Right kidney (tissue), 1 donor: ENCODE measurements around the gene CLCN7.
A peak's percentile ranks its signal among the peaks of the same experiment; 100 is the strongest.

Experiments used
- DNase-seq: peaks from one replicate; pipeline ENCODE4 v3.0.0-alpha.2; 2016

Gene CLCN7

GRCh38 chr16:1430759-1431496 is 43.9 kb downstream of the CLCN7 start, which contains the start of gene PERCC1:
TSS of gene PERCC1 (plus strand) at chr16:1431078. CDS start at chr16:1432594, 1,516 bp downstream.
- peak; percentile 32 for DNase-seq

DNA sequence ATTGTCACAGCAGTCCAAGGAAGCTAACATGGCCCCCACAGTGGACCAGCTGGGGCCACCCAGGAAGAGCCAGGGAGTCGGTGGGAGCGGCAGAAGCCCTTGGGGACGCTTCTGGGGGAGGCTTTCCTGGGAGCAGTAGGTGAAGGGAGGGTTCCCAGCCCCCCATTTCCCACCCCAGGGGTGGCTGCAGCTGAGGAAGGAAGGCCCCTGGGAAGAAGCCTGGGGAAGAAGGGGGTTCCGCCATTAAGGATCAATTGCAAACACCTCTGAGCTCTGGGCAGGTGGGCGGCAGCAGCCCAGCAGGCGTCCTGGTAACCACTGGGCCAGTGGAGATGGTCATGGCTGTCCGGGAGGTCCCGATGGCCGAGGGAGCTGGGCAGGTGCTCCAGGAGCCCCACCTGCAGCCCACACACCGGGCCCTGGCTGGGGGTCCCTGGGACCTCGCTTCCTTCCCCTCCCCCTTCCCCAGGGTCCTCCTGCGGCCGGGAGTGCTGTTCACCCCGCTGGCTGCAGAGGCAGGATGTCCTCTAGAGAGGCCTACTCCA is 44.5 kb downstream of the CLCN7 start:
- no peak for DNase-seq

DNA sequence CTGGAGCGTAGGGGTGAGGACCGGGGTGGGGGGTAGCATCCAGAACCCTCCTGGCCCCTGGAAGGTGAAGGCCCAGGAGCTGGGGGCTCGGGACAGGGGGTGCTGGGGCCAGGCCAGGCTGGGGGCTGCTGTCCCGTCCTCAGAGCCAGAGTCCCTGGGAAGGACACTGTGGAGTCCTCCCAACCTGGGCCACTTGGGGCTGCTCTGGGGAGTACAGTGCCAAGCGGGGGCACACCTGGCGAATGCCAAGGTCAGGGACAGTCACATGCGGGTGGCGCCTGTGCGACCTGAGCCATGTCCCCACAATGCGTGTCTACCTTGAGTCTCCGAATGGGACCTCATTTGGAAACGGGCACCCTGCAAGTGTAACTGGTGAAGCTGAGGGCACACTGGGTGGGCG is 45.2 kb downstream of the CLCN7 start:
- DNase-seq, result no peak

GRCh38 chr16:1429012-1429411 is 45.8 kb downstream of the CLCN7 start:
- DNase-seq, result no peak

DNA sequence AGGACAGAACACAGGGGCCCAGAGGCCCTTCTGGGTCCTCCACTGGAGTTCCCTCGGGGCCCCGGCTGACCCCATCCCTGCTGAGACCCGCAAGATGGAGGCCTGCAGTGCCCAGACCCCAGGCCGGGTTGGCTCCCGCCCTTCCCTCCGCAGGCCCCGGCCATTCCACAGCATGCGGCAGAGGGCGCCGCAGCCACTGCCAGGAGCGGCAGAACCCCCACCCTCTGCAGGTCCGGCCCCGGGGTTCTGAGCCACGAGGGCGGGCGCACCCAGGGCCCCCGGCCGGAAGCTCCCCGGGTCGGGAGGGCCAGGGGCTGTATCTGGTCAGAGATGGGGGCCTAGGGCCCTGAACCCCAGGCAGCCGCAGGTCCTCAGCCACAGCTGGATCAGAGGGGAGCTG is 46.3 kb downstream of the CLCN7 start:
- DNase-seq, result peak; percentile 26

DNA sequence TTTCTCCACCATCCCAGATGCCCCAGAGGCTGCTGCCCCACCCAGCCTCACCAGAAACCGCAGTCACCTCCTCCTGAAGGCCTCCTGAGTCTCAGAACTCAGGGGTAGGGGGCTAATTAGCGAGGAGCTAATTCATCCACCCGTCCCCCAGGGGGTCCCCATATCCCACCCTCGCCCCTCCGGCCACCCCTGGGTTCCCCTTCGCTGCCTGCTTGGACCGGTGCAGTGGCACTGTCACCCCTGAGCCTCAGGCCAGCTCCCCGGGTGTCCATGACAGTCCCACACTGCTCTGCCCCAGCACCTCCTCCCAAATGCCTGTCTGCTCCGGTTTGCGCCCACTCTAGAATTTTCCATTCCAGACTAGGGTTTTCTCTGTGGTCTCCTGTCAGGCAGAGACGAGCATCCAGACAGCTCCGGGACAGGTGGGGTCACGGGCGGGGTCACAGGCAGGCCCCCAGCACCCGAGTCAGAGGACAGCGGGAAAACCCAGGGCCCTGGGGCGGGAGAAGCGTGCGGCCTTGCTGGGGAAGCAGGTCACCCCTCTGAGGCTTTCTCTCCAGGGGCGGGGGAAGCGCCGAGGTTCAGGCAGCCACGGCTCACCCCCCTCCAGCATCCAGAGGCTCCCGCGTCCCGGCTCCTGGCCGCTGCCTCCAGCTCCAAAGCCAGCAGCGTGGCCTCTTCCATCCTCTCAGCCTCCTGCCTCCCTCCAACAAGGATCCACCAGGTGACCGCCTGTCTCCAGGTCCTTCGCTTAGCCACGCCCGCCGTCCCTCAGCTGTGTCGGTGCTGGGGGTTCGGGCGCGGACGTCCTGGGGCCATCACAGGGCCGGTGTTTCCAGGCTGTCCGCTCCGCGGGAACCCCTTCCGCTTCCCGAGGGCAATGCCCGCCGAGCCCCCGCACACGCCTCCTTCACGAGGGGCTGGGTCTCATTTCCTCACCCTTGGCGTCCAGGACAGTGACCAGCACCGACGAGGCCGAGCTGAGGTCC is 47.1 kb downstream of the CLCN7 start:
- peak; percentile 25 for DNase-seq

DNA sequence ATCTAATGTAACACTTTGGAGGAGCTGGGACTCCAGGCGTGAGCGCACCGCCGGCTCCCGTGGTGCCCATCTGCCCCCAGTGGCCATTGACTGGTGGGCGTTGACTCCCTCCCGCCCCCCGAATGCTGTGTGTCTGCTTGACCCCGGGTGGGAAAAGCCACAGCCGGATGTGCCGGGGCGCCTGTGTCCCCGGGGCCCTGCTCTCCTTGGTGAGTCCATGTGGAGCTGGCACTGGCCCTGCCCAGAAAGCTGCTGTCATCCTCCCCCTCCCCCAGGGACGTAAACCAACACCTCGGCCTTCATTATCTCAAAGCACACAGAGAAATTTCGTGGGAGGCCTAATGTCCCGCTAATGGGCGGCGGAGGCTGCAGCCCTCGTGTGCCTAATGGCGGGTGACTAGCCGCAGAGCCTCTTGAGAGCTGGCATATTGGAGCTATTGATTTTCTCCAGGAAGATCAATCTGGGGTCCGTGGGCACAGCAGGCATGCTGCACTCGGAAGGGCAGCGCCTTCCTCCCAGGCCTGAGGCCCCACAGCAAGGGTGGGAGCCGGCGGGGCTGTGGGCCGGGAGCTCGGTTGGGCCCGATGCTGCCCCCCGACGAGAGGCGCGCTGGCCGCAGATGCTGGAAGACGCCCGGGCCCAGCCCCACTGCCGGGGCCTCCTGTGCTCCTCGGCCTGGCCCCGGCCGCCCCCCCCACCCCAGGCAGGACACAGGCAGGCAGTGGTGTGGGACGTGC is 47.9 kb downstream of the CLCN7 start:
- DNase-seq, result peak; percentile 67

GRCh38 chr16:1425616-1426370 is 49.0 kb downstream of the CLCN7 start:
- DNase-seq, result no peak

DNA sequence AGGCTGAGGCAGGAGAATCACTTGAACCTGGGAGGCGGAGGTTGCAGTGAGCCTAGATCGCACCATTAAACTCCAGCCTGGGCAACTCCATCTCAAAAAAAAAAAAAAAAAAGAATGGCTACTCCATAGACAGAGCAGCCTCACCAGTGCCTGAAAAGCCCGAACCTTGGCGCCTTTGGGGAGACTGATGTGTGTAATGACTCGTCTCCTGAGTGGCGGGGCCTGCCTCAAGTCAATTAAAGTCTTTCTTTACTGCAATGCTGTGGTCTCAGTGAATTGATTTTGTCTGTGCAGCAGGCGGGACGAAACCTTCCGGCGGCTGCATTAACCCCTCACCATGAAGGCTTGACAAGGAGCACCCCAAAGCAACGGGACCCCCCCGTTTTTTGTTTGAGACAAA is 50.8 kb downstream of the CLCN7 start:
- DNase-seq, result no peak

DNA sequence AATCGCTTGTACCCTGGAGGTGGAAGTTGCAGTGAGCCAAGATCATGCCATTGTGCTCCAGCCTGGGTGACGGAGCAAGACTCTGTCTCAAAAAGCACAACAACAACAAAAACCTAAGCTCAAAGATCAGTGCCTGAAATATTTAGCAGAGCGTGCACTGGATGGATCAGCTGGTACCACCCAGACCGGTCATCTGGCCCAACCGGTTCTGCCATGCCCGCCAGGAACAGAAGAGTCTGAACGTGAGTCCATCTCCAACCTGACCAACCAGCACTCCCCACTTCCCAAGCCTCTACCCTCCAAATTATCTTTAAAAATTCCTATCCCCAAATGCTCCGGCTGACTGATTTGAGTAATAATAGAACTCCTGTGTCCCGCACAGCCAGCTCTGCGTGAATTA is 52.8 kb downstream of the CLCN7 start:
- DNase-seq, result no peak

DNA sequence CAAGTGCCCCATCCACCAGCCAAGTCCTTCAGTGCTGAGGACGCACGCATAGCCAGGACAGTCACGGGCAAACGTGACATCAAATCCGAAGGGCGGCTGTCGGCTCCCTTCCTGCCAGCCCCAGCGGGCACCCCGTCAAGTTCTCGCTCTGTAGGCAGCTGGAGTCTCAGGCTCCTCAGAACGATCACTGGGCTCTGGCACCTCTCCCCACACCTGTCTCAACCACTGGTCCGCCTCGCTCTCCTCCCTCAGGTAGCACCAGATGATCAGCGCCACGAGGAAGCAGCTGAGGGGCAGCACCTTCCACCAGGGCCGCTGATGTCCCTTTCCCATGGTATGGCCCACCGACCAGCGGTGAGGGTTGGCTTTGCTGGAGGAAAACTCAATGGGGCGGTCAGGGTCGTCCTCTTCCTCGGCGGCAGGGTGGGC is 54.7 kb downstream of the CLCN7 start:
- no peak for DNase-seq

DNA sequence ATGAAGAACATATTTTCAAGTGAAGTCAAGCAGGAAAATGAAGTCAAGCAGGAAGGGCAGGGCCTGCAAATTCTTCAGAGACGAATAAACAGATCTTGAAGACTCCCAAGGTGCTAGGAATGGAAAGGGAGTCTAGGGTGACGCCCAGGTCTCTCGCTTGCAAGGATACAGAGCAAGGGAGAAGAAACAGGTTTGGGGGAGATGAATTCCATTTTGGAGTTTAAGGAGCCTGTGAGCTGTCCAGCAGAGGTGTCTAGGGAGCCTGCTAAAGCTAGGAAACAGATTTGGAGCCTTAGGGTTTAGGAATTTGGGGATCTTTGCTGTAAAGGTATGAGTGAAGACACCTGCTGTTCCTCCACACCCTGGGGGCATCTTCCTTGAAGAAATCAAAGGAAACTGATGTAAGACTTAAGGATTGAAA is 58.3 kb downstream of the CLCN7 start:
- DNase-seq, result no peak

- DNase-seq, result peak; percentile 44
Measured at GRCh38 chr16:1414532-1415260, 60.1 kb downstream of the CLCN7 start, which contains the start of gene UNKL. TSS of gene UNKL (minus strand) at chr16:1414704. CDS start at chr16:1414691, 13 bp downstream.

DNA sequence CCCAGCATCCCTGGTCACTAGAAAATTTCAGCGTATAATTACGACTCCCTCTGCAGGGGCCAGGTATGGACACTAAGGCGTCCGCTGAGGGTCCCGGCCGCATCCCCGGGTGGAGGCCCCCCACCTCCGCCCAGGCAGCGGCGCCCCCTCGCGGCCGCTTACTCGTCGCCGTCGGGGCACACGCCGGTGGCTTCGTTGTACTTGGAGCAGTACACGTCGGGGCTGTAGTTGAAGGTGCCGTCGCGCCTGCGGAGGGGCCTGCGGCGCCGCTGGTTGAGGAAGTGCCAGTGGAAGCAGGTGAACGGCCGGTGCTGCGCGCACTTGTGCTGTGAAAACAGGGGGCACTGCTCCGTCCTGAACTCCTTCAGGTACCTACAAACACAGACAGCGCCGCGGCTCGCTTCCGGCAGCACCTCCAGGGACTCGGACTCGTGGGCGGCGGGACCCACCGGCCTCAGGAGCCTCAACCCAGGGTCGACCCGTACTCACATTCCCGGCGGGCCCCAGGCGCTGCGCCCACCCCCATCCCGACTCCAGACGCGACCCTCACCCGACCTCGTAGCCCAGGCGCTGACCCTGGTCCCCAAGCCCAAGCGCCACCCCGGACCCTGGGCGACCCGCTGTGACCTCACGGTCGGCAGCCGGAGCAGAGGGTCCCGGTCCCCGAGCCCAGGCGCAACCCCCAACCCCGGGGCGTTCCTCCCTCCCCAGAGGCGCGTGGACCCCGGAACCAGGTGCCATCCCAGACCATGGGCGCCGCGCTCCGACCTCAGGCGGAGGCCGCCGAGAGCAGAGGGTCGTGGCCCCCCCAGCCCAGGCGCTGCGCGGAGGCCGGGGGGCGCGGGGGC is 60.9 kb downstream of the CLCN7 start:
- DNase-seq, result peak; percentile 67

DNA sequence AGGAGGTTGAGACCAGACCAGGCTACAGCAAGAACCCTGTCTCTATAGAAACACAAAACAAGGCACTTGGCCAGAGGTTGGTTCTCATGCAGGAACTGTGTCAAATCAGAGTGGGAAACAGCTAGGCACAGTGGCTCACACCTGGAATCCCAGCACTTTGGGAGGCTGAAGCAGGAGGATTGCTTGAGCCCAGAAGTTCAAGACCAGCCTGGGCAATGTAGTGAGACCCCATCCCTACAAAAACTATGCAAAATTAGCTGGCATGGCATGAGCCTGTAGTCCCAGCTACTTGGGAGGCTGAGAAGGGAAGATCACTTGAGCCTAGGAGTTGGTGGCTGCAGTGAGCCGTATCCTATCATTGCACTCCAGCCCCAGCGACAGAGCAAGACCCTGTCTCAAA is 62.0 kb downstream of the CLCN7 start:
- no peak for DNase-seq

- DNase-seq, result peak; percentile 94
Measured at GRCh38 chr16:1408171-1408837, 66.5 kb downstream of the CLCN7 start.

DNA sequence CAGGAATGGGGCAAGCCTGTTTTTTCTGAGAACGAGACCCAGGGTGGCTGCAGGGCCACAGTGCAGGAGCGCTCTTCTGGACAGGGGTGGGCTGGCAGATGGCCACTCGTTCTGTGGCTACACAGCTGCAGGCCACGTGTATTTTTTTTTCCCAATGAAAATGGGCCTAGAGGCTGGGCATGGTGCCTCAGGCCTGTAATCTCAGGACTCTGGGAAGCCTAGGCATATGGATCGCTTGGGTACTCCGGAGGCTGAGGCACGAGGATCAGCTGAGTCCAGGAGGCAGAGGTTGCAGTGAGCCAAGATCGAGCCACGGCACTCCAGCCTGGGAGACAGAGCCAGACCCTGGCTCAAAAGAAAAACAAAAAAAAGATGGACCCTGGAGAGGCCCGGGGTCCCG is 67.1 kb downstream of the CLCN7 start:
- no peak for DNase-seq

GRCh38 chr16:1403733-1404132 is 71.1 kb downstream of the CLCN7 start:
- no peak for DNase-seq

GRCh38 chr16:1403036-1403435 is 71.8 kb downstream of the CLCN7 start:
- no peak for DNase-seq
